Endothelial cell of umbilical vein (primary cell): ENCODE results near the gene POLR2L.

Experiments used
- CTCF ChIP-seq, 2 donors: IDR thresholded peaks; 1 replicate in 1 of 2; 2 replicates in 1 of 2; pipeline ENCODE4 v1.5.1; 2011; ENCODE audit warnings: low read length in 2 of 2, mild to moderate bottlenecking in 2 of 2, moderate library complexity in 2 of 2, control low read depth in 1 of 2, inconsistent platforms in 1 of 2, low read depth in 1 of 2; ENCODE audit not compliant: insufficient read depth in 1 of 2; ENCODE audit errors: extremely low read depth in 1 of 2
- EZH2 ChIP-seq: IDR thresholded peaks from 2 replicates; pipeline ENCODE4 v1.6.1; 2012; ENCODE audit warnings: borderline replicate concordance, low read depth, mild to moderate bottlenecking, moderate library complexity, low read length, inconsistent platforms; ENCODE audit not compliant: severe bottlenecking
- FOS ChIP-seq: IDR thresholded peaks from 2 replicates; pipeline ENCODE4 v1.6.1; 2011; ENCODE audit warnings: mild to moderate bottlenecking, low read length, moderate library complexity, borderline replicate concordance; ENCODE audit not compliant: insufficient read depth
- JUN ChIP-seq: IDR thresholded peaks from 2 replicates; pipeline ENCODE4 v1.6.1; 2011; ENCODE audit warnings: borderline replicate concordance, low read depth; ENCODE audit not compliant: insufficient read length, insufficient read depth
- MAX ChIP-seq: IDR thresholded peaks from 2 replicates; pipeline ENCODE4 v1.6.1; 2011; ENCODE audit not compliant: insufficient read depth, insufficient read length
- MYC ChIP-seq: IDR thresholded peaks from one replicate; pipeline ENCODE4 v1.6.1; 2011; ENCODE audit warnings: mild to moderate bottlenecking, low read depth, low read length
- POLR2A ChIP-seq: IDR thresholded peaks from 2 replicates; pipeline ENCODE4 v1.6.1; 2012; ENCODE audit warnings: low read depth, mild to moderate bottlenecking, control low read depth, low read length
- POLR2AphosphoS5 ChIP-seq: IDR thresholded peaks from 2 replicates; pipeline ENCODE4 v1.6.1; 2012; ENCODE audit warnings: low read depth, mild to moderate bottlenecking, control low read depth, low read length, moderate library complexity; ENCODE audit not compliant: insufficient read depth

GRCh38 chr11:888310-889212, 46.2 kb upstream of the POLR2L start:
- TF ChIP-seq MAX (no peak), CTCF (IDR thresholded peaks at IDR 0.05; ENCODE audit: extremely low read depth in 1 of 2, insufficient read depth in 1 of 2, low read depth in 1 of 2, low read length in 2 of 2) (no peak), EZH2 (no peak), POLR2AphosphoS5 (no peak), JUN (no peak), POLR2A (no peak), FOS (no peak), MYC (no peak)
